Common myeloid progenitor, CD34-positive (primary cell): ENCODE measurements around the gene MYO1H.

Source experiments
- CTCF ChIA-PET: fragments of 350-600 bp; sonication (Branson Sonifier 250); formaldehyde crosslinking; loops from one replicate; lab custom pipeline; 2021; ENCODE audit warnings: antibody characterized with exemption; lab: Charles Lee
- POLR2A ChIA-PET: fragments of 350-600 bp; sonication (Branson Sonifier 250); formaldehyde crosslinking; loops from one replicate; lab custom pipeline; 2021; ENCODE audit warnings: antibody characterized with exemption; lab: Charles Lee
- DNase-seq, 3 donors: peaks; one replicate each; pipeline versions ENCODE4 v3.0.0 to v3.0.0-alpha.2; 2013
- H3K27ac ChIP-seq, 2 experiments: 1 replicate in 1 of 2; 2 replicates in 1 of 2; pipeline ENCODE4 v1.7.0; 2013; ENCODE audit warnings: inconsistent platforms in 2 of 2, low read length in 2 of 2, mild to moderate bottlenecking in 2 of 2, low read depth in 1 of 2, moderate library complexity in 1 of 2; ENCODE audit not compliant: severe bottlenecking in 2 of 2, insufficient read depth in 1 of 2, poor library complexity in 1 of 2
- H3K27me3 ChIP-seq, 5 experiments: replicated peaks in 2 of 5; 1 replicate in 3 of 5; 2 replicates in 2 of 5; pipeline versions ENCODE4 v1.6.1 to v1.7.0; 2013; ENCODE audit warnings: low read length in 4 of 5, mild to moderate bottlenecking in 2 of 5, moderate library complexity in 2 of 5, inconsistent platforms in 1 of 5; ENCODE audit not compliant: insufficient read depth in 5 of 5, control insufficient read depth in 4 of 5
- H3K36me3 ChIP-seq, 4 experiments: 1 replicate in 2 of 4; 2 replicates in 2 of 4; pipeline versions ENCODE4 v1.6.1 to v1.7.0; 2013; ENCODE audit warnings: low read length in 3 of 4, control low read depth in 1 of 4, mild to moderate bottlenecking in 1 of 4; ENCODE audit not compliant: control insufficient read depth in 4 of 4, insufficient read depth in 4 of 4
- H3K4me1 ChIP-seq, 4 experiments: 1 replicate in 3 of 4; 2 replicates in 1 of 4; pipeline versions ENCODE4 v1.6.1 to v1.7.1; 2013; ENCODE audit warnings: low read length in 3 of 4, mild to moderate bottlenecking in 3 of 4, control low read depth in 1 of 4, inconsistent platforms in 1 of 4, moderate library complexity in 1 of 4; ENCODE audit not compliant: control insufficient read depth in 4 of 4, insufficient read depth in 4 of 4; ENCODE audit errors: control extremely low read depth in 1 of 4
- H3K4me3 ChIP-seq, 7 experiments: 1 replicate in 4 of 7; 2 replicates in 3 of 7; pipeline versions ENCODE4 v1.5.1 to v1.7.0; 2013; ENCODE audit warnings: mild to moderate bottlenecking in 7 of 7, low read length in 6 of 7, moderate library complexity in 6 of 7, inconsistent platforms in 2 of 7, low read depth in 2 of 7, control low read depth in 1 of 7; ENCODE audit not compliant: insufficient read depth in 4 of 7, control insufficient read depth in 1 of 7; ENCODE audit errors: extremely low read depth in 1 of 7
- H3K9me3 ChIP-seq, 5 experiments: 1 replicate in 4 of 5; 2 replicates in 1 of 5; pipeline versions ENCODE4 v1.6.1 to v1.7.1; 2013; ENCODE audit warnings: low read length in 4 of 5, mild to moderate bottlenecking in 2 of 5, inconsistent platforms in 1 of 5, low read depth in 1 of 5, moderate library complexity in 1 of 5; ENCODE audit not compliant: control insufficient read depth in 4 of 5, insufficient read depth in 2 of 5; ENCODE audit errors: control extremely low read depth in 1 of 5
- WGBS: methylation state at CpG from one replicate; pipeline ENCODE4 v1.1.5; 2013; ENCODE audit not compliant: insufficient coverage; 5-methylcytosine and 5-hydroxymethylcytosine counted together

MYO1H gene

GRCh38 chr12:109488051-109488665 is 140.5 kb downstream of the MYO1H start:
- H3K36me3 ChIP-seq: peaks cover 39 to 91% (median 72%) of the 10 kb centered on the region in 4 experiments
- ChIA-PET POLR2A (no interaction called here), CTCF (interaction anchor here (1.1 kb wide), 1 partner anchor 16 kb away, joined by 3 read pairs; no protein-coding TSS in a partner anchor)
- DNase-seq: no peak
- H3K9me3 ChIP-seq: no peaks in the 10 kb centered on the region
- H3K4me3 ChIP-seq: no peak overlapping the region
- H3K27ac ChIP-seq: no peak overlapping the region
- 97% methylated on average over 7 of the region's 7 CpGs for WGBS
- H3K27me3 ChIP-seq: no peaks in the 10 kb centered on the region
- no peaks in the 10 kb centered on the region for H3K4me1 ChIP-seq

GRCh38 chr12:109489016-109489954 is 141.6 kb downstream of the MYO1H start:
- CTCF ChIA-PET: interaction anchor here (1.1 to 1.3 kb wide), 2 partner anchors 18 to 21 kb away, joined by 3 read pairs; no protein-coding TSS in a partner anchor
- no peaks in the 10 kb centered on the region for H3K27me3 ChIP-seq
- H3K27ac ChIP-seq: no peak overlapping the region
- POLR2A ChIA-PET: no interaction called here
- WGBS: 97% methylated on average over 12 of the region's 14 CpGs
- H3K36me3 ChIP-seq: peaks cover 37 to 88% (median 66%) of the 10 kb centered on the region in 4 experiments
- no peak for DNase-seq
- no peaks in the 10 kb centered on the region for H3K9me3 ChIP-seq
- no peak overlapping the region for H3K4me3 ChIP-seq
- H3K4me1 ChIP-seq: no peaks in the 10 kb centered on the region

- WGBS: no CpG with 5 or more reads among the region's 1 CpG
- CTCF ChIA-PET: interaction anchor here (1.3 kb wide), 1 partner anchor 21 kb away, joined by 3 read pairs; no protein-coding TSS in a partner anchor
- H3K36me3 ChIP-seq: peaks cover 39 to 81% (median 67%) of the 10 kb centered on the region in 4 experiments
Measured at GRCh38 chr12:109489955-109490565, 142.4 kb downstream of the MYO1H start.

GRCh38 chr12:109491671-109492070 is 144.0 kb downstream of the MYO1H start:
- DNase-seq: no peak
- 100% methylated on average over 4 of the region's 4 CpGs for WGBS
- Histone ChIP-seq H3K36me3 (peaks cover 35 to 76% (median 52%) of the 10 kb centered on the region in 4 experiments), H3K4me1 (no peaks in the 10 kb centered on the region), H3K27me3 (no peaks in the 10 kb centered on the region), H3K9me3 (peaks cover 0 to 4% (median 0%) of the 10 kb centered on the region in 5 experiments), H3K4me3 (no peak overlapping the region), H3K27ac (no peak overlapping the region)
- POLR2A ChIA-PET: no interaction called here
- CTCF ChIA-PET: no interaction called here

More at GRCh38 chr12:109489955-109490565, 142.4 kb downstream of the MYO1H start:
- no peak overlapping the region for H3K27ac ChIP-seq
- H3K4me3 ChIP-seq: no peak overlapping the region
- POLR2A ChIA-PET: no interaction called here
- no peaks in the 10 kb centered on the region for H3K27me3 ChIP-seq
- H3K4me1 ChIP-seq: no peaks in the 10 kb centered on the region
- DNase-seq: no peak
- H3K9me3 ChIP-seq: no peaks in the 10 kb centered on the region

- Histone ChIP-seq H3K4me1 (no peaks in the 10 kb centered on the region), H3K27me3 (no peaks in the 10 kb centered on the region), H3K9me3 (peaks cover 0 to 4% (median 0%) of the 10 kb centered on the region in 5 experiments), H3K36me3 (peaks cover 31 to 72% (median 46%) of the 10 kb centered on the region in 4 experiments), H3K27ac (no peak overlapping the region), H3K4me3 (no peak overlapping the region)
- no peak for DNase-seq
- ChIA-PET CTCF (no interaction called here), POLR2A (no interaction called here)
- no CpG with 5 or more reads among the region's 5 CpGs for WGBS
Measured at GRCh38 chr12:109492371-109492770, 144.7 kb downstream of the MYO1H start.

- no peak overlapping the region for H3K4me3 ChIP-seq
- peaks cover 0 to 4% (median 0%) of the 10 kb centered on the region in 5 experiments for H3K9me3 ChIP-seq
- no peaks in the 10 kb centered on the region for H3K27me3 ChIP-seq
- H3K36me3 ChIP-seq: peaks cover 24 to 72% (median 46%) of the 10 kb centered on the region in 4 experiments
- H3K27ac ChIP-seq: no peak overlapping the region
- DNase-seq: no peak
- POLR2A ChIA-PET: no interaction called here
- no peaks in the 10 kb centered on the region for H3K4me1 ChIP-seq
- CTCF ChIA-PET: interaction anchor here (1.4 kb wide), 1 partner anchor 12 kb away, joined by 3 read pairs; no protein-coding TSS in a partner anchor
Measured at GRCh38 chr12:109493090-109493489, 145.4 kb downstream of the MYO1H start.
